WI38 (cell line): ENCODE measurements around the gene UBL7.
A peak's percentile ranks its signal among the peaks of the same experiment; 100 is the strongest.

Source experiments
- H3K4me3 ChIP-seq: 2 replicates; pipeline ENCODE4 v1.5.1; 2011; ENCODE audit warnings: low read depth, mild to moderate bottlenecking, control low read depth, low read length
- CTCF ChIP-seq: IDR thresholded peaks from 2 replicates; pipeline ENCODE4 v1.5.1; 2012; ENCODE audit warnings: low read depth, mild to moderate bottlenecking, control low read depth, low read length

UBL7 gene

GRCh38 chr15:74500401-74500800 is 39.4 kb upstream of the UBL7 start:
- H3K4me3 ChIP-seq, result no peak overlapping the region
- TF ChIP-seq CTCF, result no peak

- no peak overlapping the region for H3K4me3 ChIP-seq
- TF ChIP-seq CTCF, result no peak
Observed at GRCh38 chr15:74499366-74499765, 38.4 kb upstream of the UBL7 start.

GRCh38 chr15:74497584-74497983 is 36.6 kb upstream of the UBL7 start:
- H3K4me3 ChIP-seq, result no peak overlapping the region
- no peak for TF ChIP-seq CTCF

GRCh38 chr15:74496648-74497047 is 35.7 kb upstream of the UBL7 start:
- no peak for TF ChIP-seq CTCF
- H3K4me3 ChIP-seq, result no peak overlapping the region

- no peak for TF ChIP-seq CTCF
- no peak overlapping the region for H3K4me3 ChIP-seq
Observed at GRCh38 chr15:74490339-74490689, 29.4 kb upstream of the UBL7 start.

GRCh38 chr15:74489518-74490338 is 28.8 kb upstream of the UBL7 start:
- H3K4me3 ChIP-seq, result no peak overlapping the region
- TF ChIP-seq CTCF, result 0 out of 2 replicates have a peak, but pooled peaks have one; percentile 46

- TF ChIP-seq CTCF, result no peak
- H3K4me3 ChIP-seq, result no peak overlapping the region
Observed at GRCh38 chr15:74488776-74489175, 27.8 kb upstream of the UBL7 start.
